K562 (cell line): ENCODE measurements around the gene SHF. TPM values are rescaled to one million over a fixed set of nuclear protein-coding genes. Genes with fewer than 3 reads are reported as not detected.

ENCODE experiments used
- AFF1 ChIP-seq, 2 experiments: fragments of 450-650 bp; IDR thresholded peaks; 2 replicates each; pipeline ENCODE4 v1.6.1; 2018; ENCODE audit warnings: mild to moderate bottlenecking in 2 of 2, low read depth in 1 of 2; ENCODE audit not compliant: partially characterized antibody in 2 of 2
- DLX4 ChIP-seq: fragments of 250-450 bp; sonication (Bioruptor Pico); IDR thresholded peaks from 2 replicates; pipeline ENCODE4 v1.6.1; 2021; ENCODE audit warnings: mild to moderate bottlenecking
- IRF9 ChIP-seq: fragments of 450-650 bp; IDR thresholded peaks from 2 replicates; pipeline ENCODE4 v1.6.1; 2016; ENCODE audit warnings: missing biosample characterization, missing genetic modification characterization
- polyA plus RNA-seq, 8 experiments: library from polyadenylated mRNA; depleted of rRNA in 4 of 8; stranded (reverse) in 5 of 8; unstranded in 3 of 8; fragments of >200 nt; fragmentation: Nextera tagmentation in 2 of 8; fragmentation: Illumina TruSeq in 1 of 8; extraction: Ambion mirVana in 2 of 8; extraction: Trizol in 1 of 8; gene quantifications; 2 replicates each; pipeline versions ENCODE4 v1.2.1 to v1.2.3, GENCODE V29; 2011 to 2014; ENCODE audit warnings: inconsistent platforms in 1 of 8, missing spikeins in 1 of 8
- total RNA-seq, 7 experiments: library from RNA; depleted of rRNA in 6 of 7; stranded (reverse); fragments of >200 nt in 6 of 7; fragmentation: Illumina TruSeq in 2 of 7; extraction: Trizol in 2 of 7; gene quantifications; 2 replicates each; pipeline versions ENCODE4 v1.2.1 to v1.2.3, GENCODE V29; 2011 to 2021; ENCODE audit warnings: low replicate concordance in 1 of 7
- TF ChIP-seq, protein P1 (sequence below): fragments of 250-450 bp; sonication (Bioruptor Pico); IDR thresholded peaks from 2 replicates; pipeline ENCODE4 v1.9.0; 2021; ENCODE audit warnings: mild to moderate bottlenecking, inconsistent platforms
- TF ChIP-seq, protein P2 (sequence below): IDR thresholded peaks from 2 replicates; pipeline ENCODE4 v1.6.1; 2011; ENCODE audit warnings: borderline replicate concordance, low read depth, mild to moderate bottlenecking, moderate library complexity, low read length; ENCODE audit not compliant: insufficient read depth, poor library complexity, severe bottlenecking

The SHF gene
- total and polyA plus RNA-seq, 9 of the 15 experiments (the other 6 are each of a cell fraction or from before 2014, with no cell fraction given) = 0.51 to 2.2 (median 0.85) TPM; not detected in 2

- TF ChIP-seq AFF1 (IDR thresholded peaks at IDR 0.05; ENCODE audit: low read depth in 1 of 2, partially characterized antibody in 2 of 2) (no peak), DLX4 (CRISPR knock-in tag) (no peak), IRF9 (tag) (no peak)
- TF ChIP-seq, protein P1, sequence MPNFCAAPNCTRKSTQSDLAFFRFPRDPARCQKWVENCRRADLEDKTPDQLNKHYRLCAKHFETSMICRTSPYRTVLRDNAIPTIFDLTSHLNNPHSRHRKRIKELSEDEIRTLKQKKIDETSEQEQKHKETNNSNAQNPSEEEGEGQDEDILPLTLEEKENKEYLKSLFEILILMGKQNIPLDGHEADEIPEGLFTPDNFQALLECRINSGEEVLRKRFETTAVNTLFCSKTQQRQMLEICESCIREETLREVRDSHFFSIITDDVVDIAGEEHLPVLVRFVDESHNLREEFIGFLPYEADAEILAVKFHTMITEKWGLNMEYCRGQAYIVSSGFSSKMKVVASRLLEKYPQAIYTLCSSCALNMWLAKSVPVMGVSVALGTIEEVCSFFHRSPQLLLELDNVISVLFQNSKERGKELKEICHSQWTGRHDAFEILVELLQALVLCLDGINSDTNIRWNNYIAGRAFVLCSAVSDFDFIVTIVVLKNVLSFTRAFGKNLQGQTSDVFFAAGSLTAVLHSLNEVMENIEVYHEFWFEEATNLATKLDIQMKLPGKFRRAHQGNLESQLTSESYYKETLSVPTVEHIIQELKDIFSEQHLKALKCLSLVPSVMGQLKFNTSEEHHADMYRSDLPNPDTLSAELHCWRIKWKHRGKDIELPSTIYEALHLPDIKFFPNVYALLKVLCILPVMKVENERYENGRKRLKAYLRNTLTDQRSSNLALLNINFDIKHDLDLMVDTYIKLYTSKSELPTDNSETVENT (CRISPR knock-in tag) = no peak
- TF ChIP-seq, protein P2, sequence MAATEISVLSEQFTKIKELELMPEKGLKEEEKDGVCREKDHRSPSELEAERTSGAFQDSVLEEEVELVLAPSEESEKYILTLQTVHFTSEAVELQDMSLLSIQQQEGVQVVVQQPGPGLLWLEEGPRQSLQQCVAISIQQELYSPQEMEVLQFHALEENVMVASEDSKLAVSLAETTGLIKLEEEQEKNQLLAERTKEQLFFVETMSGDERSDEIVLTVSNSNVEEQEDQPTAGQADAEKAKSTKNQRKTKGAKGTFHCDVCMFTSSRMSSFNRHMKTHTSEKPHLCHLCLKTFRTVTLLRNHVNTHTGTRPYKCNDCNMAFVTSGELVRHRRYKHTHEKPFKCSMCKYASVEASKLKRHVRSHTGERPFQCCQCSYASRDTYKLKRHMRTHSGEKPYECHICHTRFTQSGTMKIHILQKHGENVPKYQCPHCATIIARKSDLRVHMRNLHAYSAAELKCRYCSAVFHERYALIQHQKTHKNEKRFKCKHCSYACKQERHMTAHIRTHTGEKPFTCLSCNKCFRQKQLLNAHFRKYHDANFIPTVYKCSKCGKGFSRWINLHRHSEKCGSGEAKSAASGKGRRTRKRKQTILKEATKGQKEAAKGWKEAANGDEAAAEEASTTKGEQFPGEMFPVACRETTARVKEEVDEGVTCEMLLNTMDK = peak; percentile 65
These were observed 37.9 kb upstream of the SHF start (continued) for GRCh38 chr15:45225506-45226273.
